GM12801 (cell line): ENCODE measurements around the gene TBC1D22A.

Experiments used
- TF ChIP-seq, protein P1 (sequence below): IDR thresholded peaks from one replicate; pipeline ENCODE4 v1.5.1; 2011; ENCODE audit warnings: control low read depth; ENCODE audit not compliant: insufficient read length; ENCODE audit errors: extremely low read depth

TBC1D22A gene

DNA sequence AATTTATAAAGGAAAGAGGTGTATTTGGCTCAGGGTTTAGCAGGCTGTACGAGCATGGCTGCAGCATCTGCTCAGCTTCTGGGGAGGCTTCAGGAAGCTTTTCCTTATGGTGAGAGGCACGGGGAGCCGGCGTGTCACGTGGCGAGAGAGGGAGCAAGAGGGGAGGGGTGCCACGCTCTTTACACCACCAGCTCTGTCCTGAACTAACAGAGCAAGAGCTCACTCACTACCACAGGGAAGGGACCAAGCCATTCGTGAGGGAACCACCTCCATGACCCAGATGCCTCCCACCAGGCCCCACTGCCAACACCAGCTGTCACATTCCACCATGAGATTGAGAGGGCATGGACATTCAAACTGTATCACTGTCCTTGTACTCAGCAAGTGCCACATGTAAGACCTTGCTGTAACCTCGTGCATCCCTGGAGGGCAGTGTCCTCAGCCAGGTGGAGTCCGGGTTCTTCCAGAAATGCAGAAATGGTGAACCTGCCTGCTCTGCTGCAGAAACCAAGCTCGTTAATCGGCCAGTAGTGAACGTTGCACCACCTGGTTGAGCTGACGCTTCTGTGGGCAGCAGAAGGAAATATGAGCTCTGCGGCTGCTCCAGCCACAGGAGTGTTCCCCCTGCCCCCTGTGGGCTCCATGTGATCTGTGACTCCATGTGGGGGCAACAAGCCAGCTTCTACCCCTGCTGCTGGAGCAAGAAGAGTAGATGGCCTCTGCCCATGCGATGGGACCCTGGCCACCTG lies 368.6 kb downstream of the TBC1D22A start:
- TF ChIP-seq, protein P1, sequence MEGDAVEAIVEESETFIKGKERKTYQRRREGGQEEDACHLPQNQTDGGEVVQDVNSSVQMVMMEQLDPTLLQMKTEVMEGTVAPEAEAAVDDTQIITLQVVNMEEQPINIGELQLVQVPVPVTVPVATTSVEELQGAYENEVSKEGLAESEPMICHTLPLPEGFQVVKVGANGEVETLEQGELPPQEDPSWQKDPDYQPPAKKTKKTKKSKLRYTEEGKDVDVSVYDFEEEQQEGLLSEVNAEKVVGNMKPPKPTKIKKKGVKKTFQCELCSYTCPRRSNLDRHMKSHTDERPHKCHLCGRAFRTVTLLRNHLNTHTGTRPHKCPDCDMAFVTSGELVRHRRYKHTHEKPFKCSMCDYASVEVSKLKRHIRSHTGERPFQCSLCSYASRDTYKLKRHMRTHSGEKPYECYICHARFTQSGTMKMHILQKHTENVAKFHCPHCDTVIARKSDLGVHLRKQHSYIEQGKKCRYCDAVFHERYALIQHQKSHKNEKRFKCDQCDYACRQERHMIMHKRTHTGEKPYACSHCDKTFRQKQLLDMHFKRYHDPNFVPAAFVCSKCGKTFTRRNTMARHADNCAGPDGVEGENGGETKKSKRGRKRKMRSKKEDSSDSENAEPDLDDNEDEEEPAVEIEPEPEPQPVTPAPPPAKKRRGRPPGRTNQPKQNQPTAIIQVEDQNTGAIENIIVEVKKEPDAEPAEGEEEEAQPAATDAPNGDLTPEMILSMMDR: no peak

DNA sequence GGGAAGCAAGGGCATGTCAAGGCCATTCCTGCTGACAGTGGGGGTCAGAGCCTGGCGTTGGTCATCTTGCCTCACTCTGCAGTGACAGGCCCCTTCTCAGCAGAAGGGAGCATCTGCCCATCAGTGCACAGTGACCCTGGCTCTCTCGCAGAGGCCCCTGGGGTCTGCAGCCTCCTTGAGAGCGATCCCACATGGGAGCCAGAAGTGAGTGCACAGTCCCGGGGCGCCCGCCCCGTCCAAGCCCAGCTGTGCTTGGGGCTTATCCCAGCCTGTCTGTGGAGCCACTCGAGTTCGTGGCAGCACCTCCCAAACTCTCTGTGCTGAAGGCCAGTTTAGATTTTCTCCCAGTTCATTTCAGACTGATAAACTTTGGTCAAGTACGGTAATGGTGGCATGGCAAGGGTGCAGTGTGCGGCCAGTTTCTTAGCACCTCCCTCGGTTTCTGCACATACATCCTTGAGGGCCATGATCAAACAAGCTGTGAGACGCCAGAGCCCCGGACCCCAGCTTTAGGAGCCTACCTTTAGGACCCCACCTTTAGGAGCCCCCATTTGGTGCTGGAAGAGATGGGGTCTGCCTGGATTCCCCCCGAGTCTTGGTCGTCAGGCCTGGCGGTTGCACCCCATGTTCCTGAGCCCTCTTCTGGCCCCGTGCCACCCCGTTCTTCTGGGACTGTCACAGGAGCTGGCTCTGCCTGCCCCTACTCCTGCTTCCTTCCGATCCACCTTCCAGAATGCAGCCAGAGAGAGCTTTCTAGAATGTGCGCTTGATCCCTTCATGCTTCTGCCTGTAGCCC lies 369.4 kb downstream of the TBC1D22A start:
- TF ChIP-seq, protein P1: no peak

DNA sequence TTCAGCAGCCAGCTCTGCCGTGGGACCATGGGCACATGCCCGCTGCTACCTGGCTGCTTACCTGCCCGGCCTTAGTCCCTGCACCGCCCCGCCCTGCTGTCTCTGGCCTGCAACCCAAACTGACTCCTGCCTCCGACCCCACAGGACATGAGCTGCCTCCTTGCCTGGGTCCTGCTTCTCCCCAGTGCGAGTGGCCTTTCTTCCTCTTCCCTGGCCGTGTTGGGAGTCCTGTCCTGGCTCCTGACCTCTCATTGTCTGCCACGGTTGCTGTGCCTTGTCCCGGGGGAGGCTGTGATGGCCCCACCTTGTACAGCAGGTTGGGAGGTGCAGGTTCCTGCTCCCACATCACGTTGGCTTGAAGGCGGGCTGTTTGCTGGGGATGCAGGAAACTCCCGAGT lies 370.0 kb downstream of the TBC1D22A start:
- TF ChIP-seq, protein P1: no peak

DNA sequence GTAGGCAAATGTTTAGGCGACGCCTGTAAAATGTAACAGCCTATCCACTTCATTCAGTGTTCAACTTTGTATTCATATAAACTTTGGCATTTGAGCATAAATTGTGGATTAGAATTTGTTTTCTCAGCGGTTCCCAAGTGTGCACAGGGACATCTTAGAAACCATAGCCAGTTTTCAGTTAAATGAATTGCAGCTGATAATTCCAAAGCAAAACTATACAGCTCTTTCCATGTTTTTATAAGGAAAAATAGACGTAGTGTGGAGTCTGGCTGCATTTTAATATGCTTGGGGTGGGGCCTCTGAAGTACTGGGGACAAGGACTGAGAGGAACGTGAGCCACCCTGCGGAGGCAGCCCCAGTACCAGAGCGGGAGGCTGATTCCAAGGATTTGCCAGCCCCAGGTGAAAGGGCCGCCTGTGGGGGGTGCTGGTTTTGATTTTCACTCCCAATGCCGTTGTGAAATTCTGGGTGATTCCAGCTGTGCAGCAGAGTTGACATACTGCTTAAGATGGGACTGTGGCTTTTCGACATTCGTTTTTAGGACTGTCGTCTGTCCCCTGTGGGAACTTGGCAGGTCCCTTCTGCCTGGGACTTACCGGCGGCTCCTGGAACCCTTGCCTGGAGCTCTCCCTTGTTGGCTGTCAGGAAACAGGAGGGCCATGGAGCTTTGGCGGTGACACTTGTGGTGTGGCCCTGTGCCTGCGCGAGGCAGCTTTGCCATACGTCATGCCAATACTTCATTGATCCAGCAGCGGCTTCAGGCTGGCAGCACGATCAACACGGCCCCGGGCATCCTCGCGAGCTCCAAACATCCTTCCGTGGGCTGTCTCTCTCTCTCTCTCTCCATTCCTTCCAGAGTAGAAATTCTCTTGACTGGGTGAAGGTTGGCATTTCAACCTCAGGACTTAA lies 370.9 kb downstream of the TBC1D22A start:
- TF ChIP-seq, protein P1: no peak

DNA sequence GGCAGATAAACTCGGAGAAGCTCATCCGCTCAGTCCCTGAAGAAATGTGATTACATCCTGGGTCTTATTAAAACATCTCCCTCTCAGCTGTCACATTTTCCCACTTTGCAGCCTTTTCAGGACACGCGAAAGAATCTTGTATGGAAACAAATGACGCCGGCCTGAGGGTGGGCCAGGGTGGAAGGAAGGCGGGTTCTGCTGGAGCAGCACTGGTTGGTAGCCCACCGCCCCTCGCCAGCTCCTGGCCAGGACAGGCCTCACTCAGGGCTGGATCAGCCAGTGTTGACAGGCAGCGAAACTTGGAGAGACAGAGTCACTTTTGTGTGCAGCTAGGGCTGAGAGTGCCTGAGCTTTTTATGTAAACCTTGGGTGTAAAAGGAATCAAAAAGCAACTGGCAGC lies 371.8 kb downstream of the TBC1D22A start:
- TF ChIP-seq, protein P1: no peak

DNA sequence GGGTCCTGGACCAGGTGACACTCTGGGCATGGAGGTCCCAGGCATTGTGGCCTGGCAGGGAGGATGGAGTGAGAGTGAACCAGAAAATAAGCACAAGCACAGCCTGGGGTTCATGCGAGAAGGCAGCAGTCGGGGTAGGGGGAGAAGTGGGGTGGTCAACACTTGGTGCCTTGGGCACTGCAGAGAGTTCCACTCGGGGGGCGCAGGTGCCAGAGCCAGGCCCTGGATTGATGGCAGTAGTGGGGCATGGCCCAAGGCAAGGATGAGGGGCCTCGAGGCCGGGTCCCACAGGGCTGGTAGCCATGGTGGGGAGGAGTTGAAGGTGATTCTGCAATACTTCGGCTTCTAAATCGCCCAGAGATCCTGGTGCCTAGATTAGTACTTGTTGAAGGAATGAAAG lies 372.9 kb downstream of the TBC1D22A start:
- TF ChIP-seq, protein P1: no peak

DNA sequence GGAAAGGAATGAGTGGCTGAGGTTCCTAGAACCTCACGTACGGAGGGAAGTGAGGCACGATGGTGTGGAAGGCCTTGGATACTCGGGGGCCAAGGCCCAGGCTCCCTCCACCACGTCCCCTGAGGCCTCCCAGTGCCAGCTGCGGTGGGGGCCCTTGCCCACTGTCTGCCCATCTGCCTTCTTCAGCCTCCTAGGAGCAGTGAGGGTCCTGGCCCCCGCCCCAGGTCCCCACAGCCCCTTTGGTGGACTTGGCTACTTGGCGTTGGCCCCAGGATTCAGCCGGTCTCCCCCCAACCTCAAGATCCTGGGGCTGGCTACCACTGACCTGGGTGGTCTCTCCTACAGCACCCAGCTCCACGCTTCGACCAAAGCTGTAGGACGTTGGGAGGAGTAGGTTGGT lies 373.6 kb downstream of the TBC1D22A start:
- TF ChIP-seq, protein P1: no peak
